Measurements from ENCODE around the gene TREX2. TPM values are rescaled to one million over a fixed set of nuclear protein-coding genes. Genes with fewer than 3 reads are reported as not detected.

The TREX2 gene
- total and polyA plus RNA-seq, 2 of the 4 experiments (the other 2 are of a cell fraction), result 0.36 to 0.84 TPM

DNA sequence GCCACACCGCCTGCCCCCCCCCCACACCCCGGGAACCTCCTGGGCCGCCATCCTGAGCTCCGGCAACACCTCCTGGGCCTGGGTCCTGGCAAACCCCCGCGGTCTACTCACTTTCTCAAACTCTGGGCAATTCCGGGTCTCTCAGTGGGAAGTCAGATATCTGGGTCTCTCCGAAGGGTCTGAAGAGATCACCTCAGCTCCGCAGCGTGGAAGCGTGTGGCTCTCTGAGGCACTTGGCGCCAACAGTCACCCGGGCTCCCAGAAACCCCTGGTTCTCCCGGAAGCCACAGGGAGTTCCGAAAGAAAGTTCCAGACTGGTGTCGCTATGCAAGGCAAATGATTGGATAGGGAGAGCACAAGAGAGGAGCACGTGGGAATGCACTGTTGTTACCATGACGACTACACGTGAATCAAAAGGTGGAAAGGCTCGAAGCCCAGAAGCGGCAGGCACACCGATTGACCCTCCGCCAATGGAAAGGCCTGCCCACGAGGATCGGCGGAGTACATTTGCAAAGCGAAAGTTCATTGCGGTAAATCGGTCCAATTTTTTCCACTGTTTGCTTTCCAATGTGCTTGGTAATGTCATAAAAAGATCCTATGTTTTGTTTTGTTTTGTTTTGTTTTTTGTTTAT lies 44.6 kb downstream of the TREX2 start, which contains the start of gene PNMA6E:
PNMA6E (minus strand) TSS at position 218 of the 632 bp plus-strand sequence. CDS start 2,501 bp downstream, outside the sequence.
- TF ChIP-seq MAFK (IDR thresholded peaks at IDR 0.05; ENCODE audit: low read depth, low read length), result no peak
- TF ChIP-seq SMC3 (IDR thresholded peaks at IDR 0.05; ENCODE audit: low read depth, low read length), result no peak
- TF ChIP-seq CTCF (conservative IDR thresholded peaks at IDR 0.05; ENCODE audit: low read depth, low read length), result no peak
- no peak for TF ChIP-seq NFE2L2 (IDR thresholded peaks at IDR 0.05; ENCODE audit: low read depth, low read length)
- TF ChIP-seq RFX5 (IDR thresholded peaks at IDR 0.05; ENCODE audit: low read depth, low read length), result no peak
- no peak for TF ChIP-seq POLR2A (IDR thresholded peaks at IDR 0.05; ENCODE audit: low read depth, low read length)
- no peak for TF ChIP-seq RCOR1 (IDR thresholded peaks at IDR 0.05; ENCODE audit: insufficient replicate concordance, low read length)
- TF ChIP-seq, protein P1, sequence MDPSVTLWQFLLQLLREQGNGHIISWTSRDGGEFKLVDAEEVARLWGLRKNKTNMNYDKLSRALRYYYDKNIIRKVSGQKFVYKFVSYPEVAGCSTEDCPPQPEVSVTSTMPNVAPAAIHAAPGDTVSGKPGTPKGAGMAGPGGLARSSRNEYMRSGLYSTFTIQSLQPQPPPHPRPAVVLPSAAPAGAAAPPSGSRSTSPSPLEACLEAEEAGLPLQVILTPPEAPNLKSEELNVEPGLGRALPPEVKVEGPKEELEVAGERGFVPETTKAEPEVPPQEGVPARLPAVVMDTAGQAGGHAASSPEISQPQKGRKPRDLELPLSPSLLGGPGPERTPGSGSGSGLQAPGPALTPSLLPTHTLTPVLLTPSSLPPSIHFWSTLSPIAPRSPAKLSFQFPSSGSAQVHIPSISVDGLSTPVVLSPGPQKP (IDR thresholded peaks at IDR 0.05; ENCODE audit: borderline replicate concordance, low read depth, low read length), result no peak
- TF ChIP-seq USF2 (IDR thresholded peaks at IDR 0.05; ENCODE audit: low read depth, low read length), result no peak
- TF ChIP-seq MXI1 (IDR thresholded peaks at IDR 0.05; ENCODE audit: borderline replicate concordance, low read depth, low read length), result no peak
- TF ChIP-seq CHD1 (IDR thresholded peaks at IDR 0.05; ENCODE audit: low read depth, low read length), result no peak
- TF ChIP-seq MAZ (IDR thresholded peaks at IDR 0.05; ENCODE audit: borderline replicate concordance, low read depth, low read length), result no peak
- no peak for TF ChIP-seq FOS (IDR thresholded peaks at IDR 0.05; ENCODE audit: low read depth, low read length)
- no peak for TF ChIP-seq RAD21 (IDR thresholded peaks at IDR 0.05; ENCODE audit: low read length)
- TF ChIP-seq BHLHE40 (IDR thresholded peaks at IDR 0.05; ENCODE audit: low read depth, low read length), result no peak
- no peak for TF ChIP-seq CEBPB (IDR thresholded peaks at IDR 0.05; ENCODE audit: low read depth, low read length)
- WGBS, 2 experiments (ENCODE audit: extremely low coverage in 2 of 2, insufficient read length in 1 of 2), result 80% methylated on average over 13 of the region's 29 CpGs; no CpG with 5 or more reads in 1 of the 2 experiments
- dilution Hi-C loops (cut with HindIII; ENCODE audit: low sequenced_read_pairs, unreplicated experiment) (no loop called here), in situ Hi-C loops (cut with MboI; ENCODE audit: low sequenced_read_pairs) (loop anchor here (25.0 kb wide), 1 partner anchor 214 kb away; the partner anchor contains the start of gene MAGEA1), intact Hi-C loops (cut with micrococcal nuclease) (no loop called here)
- H3K9ac ChIP-seq (ENCODE audit: low read depth, low read length), result no peak within 1 kb of the TSS
- no peak within 1 kb of the TSS for H3K4me3 ChIP-seq (ENCODE audit: insufficient read depth, low read depth, low read length)
- H2BK5ac ChIP-seq (ENCODE audit: low read depth, low read length, poor library complexity, severe bottlenecking), result no peak within 1 kb of the TSS
- H3K4me1 ChIP-seq (ENCODE audit: control insufficient read depth, insufficient read depth, low read length), result no peaks in the 10 kb centered on the region
- H4K5ac ChIP-seq (ENCODE audit: low read depth, low read length), result no peak within 1 kb of the TSS
- no peak within 1 kb of the TSS for H3K27ac ChIP-seq (ENCODE audit: insufficient read depth, low read length)
- no peak within 1 kb of the TSS for H2AFZ ChIP-seq (replicated peaks; ENCODE audit: low read length, poor library complexity)
- no peak for DNase-seq
- no peaks in the 10 kb centered on the region for H3K36me3 ChIP-seq (ENCODE audit: control insufficient read depth, insufficient read depth, low read length)
- H3K56ac ChIP-seq (ENCODE audit: extremely low read depth, insufficient read depth, low read length), result no peak within 1 kb of the TSS
- no peaks in the 10 kb centered on the region for H4K20me1 ChIP-seq (ENCODE audit: insufficient read depth, low read length)
- no peak for ATAC-seq (ENCODE audit: low read depth)
- no peak within 1 kb of the TSS for H2AK5ac ChIP-seq (ENCODE audit: low read depth, low read length)
- H3K23ac ChIP-seq (ENCODE audit: low read depth, low read length), result no peak within 1 kb of the TSS
- no peak within 1 kb of the TSS for H3K4me2 ChIP-seq (ENCODE audit: low read depth, low read length)
- H4K91ac ChIP-seq (ENCODE audit: insufficient read depth, low read depth, low read length), result no peak within 1 kb of the TSS
- no peak within 1 kb of the TSS for H4K8ac ChIP-seq (ENCODE audit: low read depth in 2 of 2, low read length in 2 of 2)
- ChIA-PET POLR2A (ENCODE audit: unreplicated experiment) (no interaction called here), CTCF (no interaction called here)
- no peak within 1 kb of the TSS for H3K4ac ChIP-seq (ENCODE audit: low read depth, low read length)
- no TSS peak for BruUV-seq (replicated peaks)
- H3K9me3 ChIP-seq (ENCODE audit: control insufficient read depth, insufficient read depth, low read length), result no peaks in the 10 kb centered on the region; the same call in 1 of the 2 replicates
- no peak within 1 kb of the TSS for H2BK120ac ChIP-seq (ENCODE audit: low read depth, low read length)
- no peaks in the 10 kb centered on the region for H3K9me1 ChIP-seq (ENCODE audit: insufficient read depth, low read length)
- H3K27me3 ChIP-seq (ENCODE audit: control insufficient read depth, insufficient read depth, low read length), result peaks cover 2% of the 10 kb centered on the region; the same call in 1 of the 2 replicates
- H3K14ac ChIP-seq (replicated peaks; ENCODE audit: low read depth, low read length), result no peak within 1 kb of the TSS
- no peak within 1 kb of the TSS for H2BK20ac ChIP-seq (ENCODE audit: low read depth, low read length)
- no peaks in the 10 kb centered on the region for H3K79me1 ChIP-seq (ENCODE audit: low read depth in 1 of 2, low read length in 2 of 2)
- no peak within 1 kb of the TSS for H3K18ac ChIP-seq (ENCODE audit: low read depth, low read length)
- H2AK9ac ChIP-seq (replicated peaks; ENCODE audit: low read depth, low read length, poor library complexity), result no peak within 1 kb of the TSS
- H2BK15ac ChIP-seq (ENCODE audit: low read depth, low read length), result no peak within 1 kb of the TSS

Measured in IMR-90 (cell line).